Stomach (tissue), 4 donors: ENCODE results near the gene PHACTR3.

Experiments
- POLR2A ChIP-seq, 4 donors: fragments of 450-650 bp; IDR thresholded peaks; one replicate each; pipeline ENCODE4 v1.6.1; 2016; ENCODE audit warnings: antibody characterized with exemption in 4 of 4, control low read depth in 2 of 4, mild to moderate bottlenecking in 1 of 4, moderate library complexity in 1 of 4
- TF ChIP-seq, protein P1 (sequence below), 7 experiments: fragments of 450-650 bp in 4 of 7; fragments of 200-600 bp in 3 of 7; sonication (generic) in 3 of 7; IDR thresholded peaks; one replicate each; pipeline ENCODE4 v1.5.1; 2016 to 2019; ENCODE audit warnings: antibody characterized with exemption in 7 of 7, control low read depth in 2 of 7, mild to moderate bottlenecking in 1 of 7

- TF ChIP-seq POLR2A (IDR thresholded peaks at IDR 0.05), result no peak
- TF ChIP-seq, protein P1, sequence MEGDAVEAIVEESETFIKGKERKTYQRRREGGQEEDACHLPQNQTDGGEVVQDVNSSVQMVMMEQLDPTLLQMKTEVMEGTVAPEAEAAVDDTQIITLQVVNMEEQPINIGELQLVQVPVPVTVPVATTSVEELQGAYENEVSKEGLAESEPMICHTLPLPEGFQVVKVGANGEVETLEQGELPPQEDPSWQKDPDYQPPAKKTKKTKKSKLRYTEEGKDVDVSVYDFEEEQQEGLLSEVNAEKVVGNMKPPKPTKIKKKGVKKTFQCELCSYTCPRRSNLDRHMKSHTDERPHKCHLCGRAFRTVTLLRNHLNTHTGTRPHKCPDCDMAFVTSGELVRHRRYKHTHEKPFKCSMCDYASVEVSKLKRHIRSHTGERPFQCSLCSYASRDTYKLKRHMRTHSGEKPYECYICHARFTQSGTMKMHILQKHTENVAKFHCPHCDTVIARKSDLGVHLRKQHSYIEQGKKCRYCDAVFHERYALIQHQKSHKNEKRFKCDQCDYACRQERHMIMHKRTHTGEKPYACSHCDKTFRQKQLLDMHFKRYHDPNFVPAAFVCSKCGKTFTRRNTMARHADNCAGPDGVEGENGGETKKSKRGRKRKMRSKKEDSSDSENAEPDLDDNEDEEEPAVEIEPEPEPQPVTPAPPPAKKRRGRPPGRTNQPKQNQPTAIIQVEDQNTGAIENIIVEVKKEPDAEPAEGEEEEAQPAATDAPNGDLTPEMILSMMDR (IDR thresholded peaks at IDR 0.05), result no peak
Measured at GRCh38 chr20:59706400-59706693, 102.0 kb downstream of the PHACTR3 start.
